Activated T-cell treated with anti-CD3 and anti-CD28 coated beads, Interleukin-2, amount 50 U/mL, for 72 hours (primary cell): Measurements from ENCODE around the gene FUS. TPM values are rescaled to one million over a fixed set of nuclear protein-coding genes. Genes with fewer than 3 reads are reported as not detected.
"Not testable (repeated sequence)": the region's sequence is repeated elsewhere in the genome, so short reads cannot be mapped to it uniquely, and the experiment has no call there.

Source experiments
- ATAC-seq, 2 donors: fragments of 150-1000 bp; cut with Tn5 transposase; replicated peaks in 1 of 2; 2 replicates each; pipeline ENCODE4 v1.10.0; 2021; ENCODE audit warnings: moderate library complexity in 2 of 2, mild to moderate bottlenecking in 1 of 2
- DNase-seq, 2 donors: peaks; one replicate each; pipeline ENCODE4 v3.0.0; 2021 to 2022; ENCODE audit warnings: mixed read lengths in 1 of 2
- H3K27ac Mint-ChIP-seq: one replicate; pipeline ENCODE4 v1.8.0; 2022; ENCODE audit warnings: mild to moderate bottlenecking, moderate library complexity, mixed read lengths
- H3K27me3 Mint-ChIP-seq: one replicate; pipeline ENCODE4 v1.8.0; 2022; ENCODE audit warnings: low read depth, mixed read lengths
- H3K36me3 Mint-ChIP-seq, 2 donors: one replicate each; pipeline ENCODE4 v1.8.0; 2022; ENCODE audit warnings: mixed read lengths in 2 of 2, mild to moderate bottlenecking in 1 of 2; ENCODE audit not compliant: insufficient read depth in 2 of 2
- H3K4me1 Mint-ChIP-seq: one replicate; pipeline ENCODE4 v1.8.0; 2022; ENCODE audit warnings: low read depth, mixed read lengths
- H3K4me3 Mint-ChIP-seq, 2 donors: one replicate each; pipeline ENCODE4 v1.8.0; 2022; ENCODE audit warnings: mild to moderate bottlenecking in 2 of 2, mixed read lengths in 2 of 2, moderate library complexity in 2 of 2
- H3K9me3 Mint-ChIP-seq, 2 donors: one replicate each; pipeline ENCODE4 v1.8.0; 2022; ENCODE audit warnings: mixed read lengths in 2 of 2
- total RNA-seq, 2 donors: library from RNA; stranded (reverse); gene quantifications; one replicate each; pipeline ENCODE4 v1.2.3, GENCODE V29; 2022

Gene FUS
- total RNA-seq, 2 donors from 2014 or later = 411 to 528 TPM

GRCh38 chr16:31136822-31137499 lies 43.0 kb upstream of the FUS start:
- not testable (repeated sequence) for DNase-seq, H3K4me3 Mint-ChIP-seq, H3K27me3 Mint-ChIP-seq, H3K9me3 Mint-ChIP-seq, ATAC-seq, H3K36me3 Mint-ChIP-seq, H3K27ac Mint-ChIP-seq
- H3K4me1 Mint-ChIP-seq = peaks cover 13% of the 10 kb centered on the region

DNA sequence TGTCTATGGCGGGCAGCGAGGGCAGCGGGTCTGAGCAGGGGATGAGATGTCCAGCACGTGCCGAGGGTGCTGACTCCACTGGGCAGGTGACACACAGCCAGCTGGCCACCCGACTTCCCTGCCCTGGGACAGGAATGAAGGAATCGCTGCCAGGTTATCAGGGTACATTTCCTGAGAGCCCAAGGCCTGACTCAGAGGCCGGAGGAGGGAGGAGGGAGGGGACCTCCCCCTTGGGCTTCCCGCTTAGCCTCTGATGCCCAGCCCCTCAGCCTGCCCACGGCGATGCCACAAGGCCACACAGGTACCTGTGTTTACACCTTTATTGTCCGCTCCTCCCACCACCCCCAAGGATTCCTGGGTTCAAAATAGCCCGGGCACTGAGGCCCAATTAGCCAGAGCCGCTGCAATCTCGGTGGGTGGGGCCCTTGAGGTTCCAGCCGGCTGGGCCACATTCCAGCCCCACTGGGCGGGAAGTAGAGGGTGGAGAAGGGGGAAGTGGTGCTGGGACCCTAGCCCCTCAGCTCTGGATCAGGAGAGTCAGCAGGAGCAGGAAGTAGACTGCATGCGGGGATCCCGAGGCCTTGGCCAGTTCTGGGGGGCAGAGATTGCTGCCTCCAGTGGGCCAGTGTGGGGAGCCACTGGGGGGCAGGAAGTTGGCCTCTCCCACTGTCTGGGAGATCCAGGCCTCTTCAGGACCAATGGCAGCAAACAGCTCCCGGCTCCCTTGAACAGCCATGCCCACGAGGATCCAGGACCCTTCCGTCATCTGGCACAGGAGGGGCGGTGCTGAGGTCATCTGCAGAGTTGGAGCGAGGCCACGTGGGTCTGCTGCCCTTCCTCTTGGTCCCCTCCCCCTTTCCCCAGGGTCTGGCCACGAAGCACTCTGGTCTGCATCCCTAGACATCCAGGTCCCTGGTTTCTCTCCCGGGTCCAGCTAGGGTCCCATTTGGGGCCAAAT lies 41.0 kb upstream of the FUS start:
- DNase-seq (no peak), ATAC-seq (no peak)
- Mint-ChIP-seq H3K4me3 (no peak overlapping the region), H3K27ac (no peak overlapping the region), H3K36me3 (no peaks in the 10 kb centered on the region), H3K27me3 (no peaks in the 10 kb centered on the region), H3K4me1 (peaks cover 20% of the 10 kb centered on the region), H3K9me3 (no peaks in the 10 kb centered on the region)

DNA sequence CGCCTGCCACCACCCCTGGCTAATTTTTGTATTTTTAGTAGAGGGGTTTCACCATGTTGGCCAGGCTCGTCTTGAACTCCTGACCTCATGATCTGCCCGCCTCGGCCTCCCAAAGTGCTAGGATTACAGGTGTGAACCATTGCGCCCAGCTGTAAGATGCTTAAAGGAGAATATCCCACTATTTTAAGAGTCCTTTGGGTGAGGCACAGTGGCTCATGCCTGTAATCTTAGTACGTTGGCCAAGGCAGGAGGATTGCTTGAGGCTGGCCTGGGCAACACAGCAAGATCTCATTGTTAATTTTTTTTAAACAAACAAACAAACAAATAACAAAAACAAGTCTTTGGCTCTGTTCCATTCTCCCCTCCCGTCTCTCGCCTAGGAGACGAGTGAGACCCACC lies 38.9 kb upstream of the FUS start:
- not testable (repeated sequence) for H3K36me3 Mint-ChIP-seq, DNase-seq, H3K9me3 Mint-ChIP-seq, H3K27me3 Mint-ChIP-seq, ATAC-seq, H3K27ac Mint-ChIP-seq
- Mint-ChIP-seq H3K4me3 (peak overlapping the region in 1 of 2 donors; percentile 67), H3K4me1 (peaks cover 20% of the 10 kb centered on the region)

DNA sequence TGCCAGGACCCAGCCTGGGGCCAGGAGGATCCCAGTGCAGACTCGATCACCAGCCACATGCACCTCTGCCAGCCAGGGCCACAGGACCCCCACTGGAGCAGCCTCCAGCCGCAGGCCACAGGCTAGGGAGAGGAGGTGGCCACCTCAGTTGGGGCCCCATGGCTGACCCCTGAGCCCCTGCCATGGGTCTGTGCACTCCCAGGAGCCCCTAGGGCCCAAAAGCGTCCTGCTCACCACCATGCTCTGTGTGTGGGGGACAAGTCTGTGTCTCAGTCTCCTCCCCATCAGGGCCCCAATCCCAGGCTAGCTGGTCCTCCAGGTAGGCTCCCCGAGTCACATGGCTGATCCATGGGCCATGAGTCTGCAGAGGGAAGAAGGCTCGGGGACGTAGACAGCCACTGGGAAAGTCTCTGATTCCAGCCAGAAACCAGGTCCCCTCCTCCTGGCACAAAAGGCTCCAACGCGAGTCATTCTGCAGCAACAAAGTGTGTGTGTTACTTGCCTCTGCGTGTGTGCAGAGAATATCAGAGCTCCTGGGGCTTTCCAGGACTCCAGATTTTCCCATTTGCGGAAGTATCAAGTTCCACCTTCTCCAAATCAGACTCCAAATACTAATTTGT lies 38.3 kb upstream of the FUS start:
- Mint-ChIP-seq H3K4me3 (peak overlapping the region; percentile 67 to 81), H3K27ac (peak overlapping the region; percentile 64), H3K27me3 (no peaks in the 10 kb centered on the region), H3K36me3 (no peaks in the 10 kb centered on the region), H3K4me1 (peaks cover 20% of the 10 kb centered on the region), H3K9me3 (no peaks in the 10 kb centered on the region)
- DNase-seq = peak in 1 of 2 donors; percentile 11
- no peak for ATAC-seq

DNA sequence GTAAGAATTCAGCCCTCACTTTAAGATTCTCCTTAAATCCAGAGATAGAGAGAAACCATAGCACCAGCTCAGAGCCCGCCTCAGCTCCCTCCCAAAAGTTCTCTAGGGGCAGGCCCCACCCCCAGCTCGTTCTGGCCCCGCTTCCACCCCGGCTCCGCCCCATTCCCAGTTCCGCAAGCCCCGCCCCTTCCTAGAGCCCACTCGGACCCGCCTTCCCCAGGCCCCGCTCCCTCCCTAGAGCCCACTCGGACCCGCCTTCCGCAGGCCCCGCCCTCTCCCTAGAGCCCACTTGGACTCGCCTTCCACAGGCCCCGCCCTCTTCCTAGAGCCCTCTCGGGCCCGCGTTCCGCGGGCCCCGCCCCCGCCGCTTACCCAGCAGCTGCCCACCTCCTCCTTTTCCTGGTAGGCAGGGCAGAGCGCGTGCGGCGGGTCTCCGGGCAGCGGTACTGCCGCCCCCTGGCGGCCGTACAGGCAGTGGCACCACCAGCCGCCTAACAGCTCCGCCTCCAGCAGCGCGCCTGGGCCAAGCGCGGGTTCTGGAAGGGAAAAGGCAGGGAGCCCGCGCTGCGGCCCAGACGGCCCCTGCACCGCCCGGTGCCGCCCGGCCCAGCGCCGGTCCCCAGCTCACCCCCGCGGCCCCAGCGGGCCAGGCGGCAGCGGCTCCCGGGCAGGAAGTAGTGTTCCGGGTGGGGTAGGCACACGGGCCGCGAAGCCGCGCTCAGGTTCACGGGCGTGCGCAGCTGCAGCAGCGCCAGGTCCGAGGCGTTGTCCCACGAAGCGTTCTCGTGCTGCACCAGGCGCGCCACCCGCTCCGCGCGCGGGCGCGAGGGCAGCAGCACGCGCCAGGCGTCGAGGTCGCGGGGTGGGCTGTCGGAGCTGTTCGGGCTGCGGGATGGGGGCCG lies 37.6 kb upstream of the FUS start:
- peak overlapping the region; percentile 67 to 81 for H3K4me3 Mint-ChIP-seq
- no peaks in the 10 kb centered on the region for H3K9me3 Mint-ChIP-seq
- DNase-seq (peak; percentile 99), ATAC-seq (peak; percentile 91 to 92)
- H3K4me1 Mint-ChIP-seq = peaks cover 20% of the 10 kb centered on the region
- H3K36me3 Mint-ChIP-seq = no peaks in the 10 kb centered on the region
- H3K27me3 Mint-ChIP-seq = no peaks in the 10 kb centered on the region
- peak overlapping the region; percentile 64 for H3K27ac Mint-ChIP-seq

DNA sequence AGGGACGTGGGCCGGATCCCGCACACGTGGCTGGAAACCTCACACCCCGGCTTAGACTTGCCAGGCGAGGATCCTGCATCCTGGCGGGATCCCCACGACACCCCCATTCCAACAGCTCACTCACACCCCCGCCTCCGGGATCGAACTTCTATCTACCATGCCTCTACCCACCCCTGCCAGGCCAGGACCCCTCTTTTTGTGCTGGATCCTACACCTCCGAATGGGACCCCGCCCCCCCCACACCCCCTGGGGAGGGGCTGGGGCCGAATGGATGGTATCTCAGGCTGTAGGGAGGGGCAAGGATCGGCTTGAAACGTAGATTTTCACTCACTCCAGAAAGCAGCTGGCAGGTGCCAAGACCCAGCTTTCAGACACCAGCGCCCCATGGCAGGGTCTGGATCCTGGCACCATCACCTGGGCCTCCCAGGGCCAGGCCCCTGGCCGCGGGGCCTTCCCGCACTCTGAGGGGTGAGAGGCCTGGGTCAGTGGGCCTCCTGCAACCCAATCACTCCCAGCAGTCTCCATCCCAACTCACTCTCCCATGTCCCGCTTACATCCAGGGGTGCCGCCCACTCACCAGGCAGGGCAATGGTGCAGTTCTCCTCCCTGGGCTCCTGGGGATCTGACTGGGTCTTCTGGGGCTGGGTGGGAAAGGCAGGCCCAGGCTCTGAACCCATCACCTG lies 36.8 kb upstream of the FUS start:
- ATAC-seq (no peak), DNase-seq (no peak)
- Mint-ChIP-seq H3K4me1 (peaks cover 20% of the 10 kb centered on the region), H3K9me3 (no peaks in the 10 kb centered on the region), H3K4me3 (peak overlapping the region; percentile 72 to 75), H3K27me3 (no peaks in the 10 kb centered on the region), H3K27ac (no peak overlapping the region), H3K36me3 (no peaks in the 10 kb centered on the region)

DNA sequence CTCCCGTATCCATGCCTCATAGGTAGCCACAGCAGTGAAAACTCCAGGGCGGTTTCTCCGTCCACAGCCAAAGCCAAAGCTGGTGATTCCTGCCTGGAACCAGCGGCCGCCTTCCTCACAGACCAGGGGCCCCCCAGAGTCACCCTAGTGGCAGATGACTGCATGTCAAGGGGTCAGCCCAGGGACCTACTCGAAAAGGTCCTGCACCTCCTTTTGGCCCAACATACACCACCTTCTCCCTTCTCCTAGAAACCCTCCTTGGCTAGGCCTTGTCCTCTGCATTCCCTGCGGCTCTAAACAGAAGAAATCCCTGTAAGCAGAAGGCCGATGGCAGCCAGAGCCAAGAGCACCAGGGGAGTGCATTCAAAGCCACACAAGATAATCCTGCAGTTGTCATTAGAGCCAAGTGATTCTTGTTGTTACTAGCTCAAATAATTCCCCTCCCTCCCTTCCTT lies 36.2 kb upstream of the FUS start:
- Mint-ChIP-seq H3K4me1 (peaks cover 20% of the 10 kb centered on the region), H3K27ac (no peak overlapping the region), H3K27me3 (no peaks in the 10 kb centered on the region), H3K36me3 (no peaks in the 10 kb centered on the region), H3K9me3 (no peaks in the 10 kb centered on the region), H3K4me3 (peak overlapping the region; percentile 72 to 75)
- DNase-seq (no peak), ATAC-seq (no peak)

DNA sequence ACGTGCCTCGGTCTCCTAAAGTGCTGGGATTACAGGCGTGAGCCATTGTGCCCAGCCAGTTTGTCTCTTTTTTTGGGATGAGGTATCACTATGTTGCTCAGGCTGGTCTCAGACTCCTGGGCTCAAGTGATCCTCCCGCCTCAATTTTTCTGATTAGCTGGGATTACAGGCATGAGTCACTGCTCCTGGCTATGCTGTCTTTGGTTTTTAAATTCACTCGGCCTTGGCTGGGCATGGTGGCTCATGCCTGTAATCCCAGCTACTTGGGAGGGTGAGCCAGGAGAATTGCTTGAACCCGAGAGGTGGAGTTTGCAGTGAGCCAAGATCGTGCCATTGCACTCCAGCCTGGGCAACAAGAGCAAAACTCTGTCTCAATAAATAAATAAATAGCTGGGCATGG lies 35.5 kb upstream of the FUS start:
- not testable (repeated sequence) for ATAC-seq, H3K27me3 Mint-ChIP-seq, DNase-seq, H3K36me3 Mint-ChIP-seq, H3K27ac Mint-ChIP-seq, H3K9me3 Mint-ChIP-seq
- Mint-ChIP-seq H3K4me3 (peak overlapping the region; percentile 4 to 75), H3K4me1 (peaks cover 20% of the 10 kb centered on the region)

DNA sequence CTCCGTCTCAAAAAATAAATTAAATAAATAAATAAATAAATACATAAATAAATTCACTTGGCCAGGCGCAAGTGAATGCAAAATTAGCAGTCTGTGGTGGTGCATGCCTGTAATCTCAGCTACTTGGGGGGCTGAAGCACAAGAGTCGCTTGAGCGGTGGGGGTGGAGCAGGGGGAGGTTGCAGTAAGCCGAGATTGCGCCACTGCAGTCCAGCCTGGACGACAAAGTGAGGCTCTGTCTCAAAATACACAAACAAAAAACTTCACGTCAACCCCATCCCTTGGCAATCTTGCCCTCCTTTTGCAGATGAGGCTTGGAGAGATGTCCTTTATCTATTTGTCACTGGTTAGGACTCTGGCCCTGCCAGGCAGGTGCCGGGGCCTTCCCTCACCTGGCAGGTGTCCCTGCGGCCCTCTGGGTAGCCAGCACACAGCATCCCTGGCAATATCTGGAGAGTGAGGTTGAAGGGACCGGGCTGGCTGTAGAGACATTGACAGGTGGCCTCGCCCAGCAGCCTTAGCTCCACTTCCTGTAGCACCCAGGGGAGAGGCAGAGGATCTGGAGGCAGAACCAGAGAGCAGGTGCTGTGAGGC lies 34.4 kb upstream of the FUS start:
- DNase-seq (no peak), ATAC-seq (no peak)
- no peak overlapping the region for H3K27ac Mint-ChIP-seq
- no peaks in the 10 kb centered on the region for H3K27me3 Mint-ChIP-seq
- H3K36me3 Mint-ChIP-seq = no peaks in the 10 kb centered on the region
- no peak overlapping the region for H3K4me3 Mint-ChIP-seq
- no peaks in the 10 kb centered on the region for H3K9me3 Mint-ChIP-seq
- H3K4me1 Mint-ChIP-seq = peaks cover 20% of the 10 kb centered on the region

GRCh38 chr16:31147574-31147973 lies 32.4 kb upstream of the FUS start:
- Mint-ChIP-seq H3K9me3 (no peaks in the 10 kb centered on the region), H3K4me1 (peaks cover 5% of the 10 kb centered on the region), H3K27me3 (no peaks in the 10 kb centered on the region), H3K4me3 (no peak overlapping the region), H3K27ac (no peak overlapping the region), H3K36me3 (no peaks in the 10 kb centered on the region)
- DNase-seq = no peak
- no peak for ATAC-seq

DNA sequence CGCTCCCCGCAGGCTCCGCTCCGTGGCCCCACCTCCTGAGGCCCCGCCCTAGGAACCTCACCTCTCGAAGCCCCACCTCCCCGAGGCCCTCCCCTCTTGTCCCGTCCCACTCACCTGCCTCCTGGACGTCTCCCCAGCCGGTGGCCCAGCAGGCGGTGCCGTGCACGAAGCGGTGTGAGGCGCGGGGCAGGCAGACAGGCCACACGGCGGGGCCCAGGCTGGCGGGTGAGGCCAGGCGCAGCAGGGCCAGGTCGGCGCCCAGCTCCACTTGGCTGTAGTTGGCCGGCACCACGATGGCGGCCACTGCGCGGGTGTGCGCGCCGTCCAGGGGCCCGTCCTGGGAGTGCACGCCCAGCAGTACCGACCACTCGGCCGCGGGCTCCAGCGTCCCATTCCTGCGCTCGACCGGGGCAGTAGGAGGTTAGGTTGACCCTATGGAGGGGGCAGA lies 31.6 kb upstream of the FUS start:
- H3K9me3 Mint-ChIP-seq = no peaks in the 10 kb centered on the region
- no peaks in the 10 kb centered on the region for H3K27me3 Mint-ChIP-seq
- DNase-seq = no peak
- H3K36me3 Mint-ChIP-seq = no peaks in the 10 kb centered on the region
- no peak overlapping the region for H3K27ac Mint-ChIP-seq
- ATAC-seq = no peak
- peaks cover 5% of the 10 kb centered on the region for H3K4me1 Mint-ChIP-seq
- H3K4me3 Mint-ChIP-seq = no peak overlapping the region

DNA sequence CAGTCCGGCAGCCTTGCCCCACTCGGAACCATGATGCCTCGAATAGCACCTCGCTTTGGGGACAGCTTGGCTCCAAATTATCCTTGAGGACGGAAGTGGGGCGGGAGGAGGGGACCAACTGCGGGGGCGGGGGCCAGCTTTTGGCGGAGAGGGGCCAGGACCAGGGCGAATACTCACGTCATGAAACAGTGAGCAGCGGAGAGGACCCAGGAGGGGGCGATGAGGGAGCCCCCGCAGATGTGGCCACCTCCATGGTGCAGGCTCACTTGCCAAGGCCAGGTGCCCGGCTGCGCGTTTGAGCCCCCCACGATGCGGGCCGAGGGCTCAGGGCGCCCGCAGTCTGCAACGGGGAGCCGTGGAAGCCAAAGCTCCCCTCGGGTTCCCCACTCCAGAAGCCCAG lies 31.0 kb upstream of the FUS start:
- Mint-ChIP-seq H3K27me3 (no peaks in the 10 kb centered on the region), H3K27ac (no peak overlapping the region)

More for the DNA sequence above, 31.0 kb upstream of the FUS start:
- no peaks in the 10 kb centered on the region for H3K36me3 Mint-ChIP-seq
- H3K4me1 Mint-ChIP-seq = no peaks in the 10 kb centered on the region
- H3K4me3 Mint-ChIP-seq = no peak overlapping the region
- ATAC-seq (no peak), DNase-seq (no peak)
- H3K9me3 Mint-ChIP-seq = no peaks in the 10 kb centered on the region
